Measurements from ENCODE around the gene LRRC15.

DNA sequence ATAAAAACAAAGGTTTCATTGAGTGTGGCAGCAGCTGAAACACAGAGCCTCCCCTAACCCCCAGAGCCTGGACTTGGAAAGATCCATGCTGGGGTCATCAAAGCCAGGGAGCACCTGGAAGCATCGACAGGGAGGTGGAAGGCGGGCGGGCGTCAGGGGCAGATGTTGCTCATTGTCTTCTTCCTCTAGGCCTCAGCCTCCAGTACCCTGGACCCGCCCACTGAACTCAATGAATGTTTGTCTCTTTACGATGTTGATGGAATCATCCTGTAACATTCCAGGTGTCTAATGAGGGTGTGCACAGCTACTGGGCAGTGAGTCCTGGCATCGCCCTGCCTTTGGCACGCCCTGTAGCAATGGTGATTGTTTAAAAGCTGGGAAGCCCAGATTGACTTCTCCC lies 19.7 kb upstream of the LRRC15 start:
- no peak for TF ChIP-seq POLR2A (IDR thresholded peaks at IDR 0.05)
- TF ChIP-seq, protein P1, sequence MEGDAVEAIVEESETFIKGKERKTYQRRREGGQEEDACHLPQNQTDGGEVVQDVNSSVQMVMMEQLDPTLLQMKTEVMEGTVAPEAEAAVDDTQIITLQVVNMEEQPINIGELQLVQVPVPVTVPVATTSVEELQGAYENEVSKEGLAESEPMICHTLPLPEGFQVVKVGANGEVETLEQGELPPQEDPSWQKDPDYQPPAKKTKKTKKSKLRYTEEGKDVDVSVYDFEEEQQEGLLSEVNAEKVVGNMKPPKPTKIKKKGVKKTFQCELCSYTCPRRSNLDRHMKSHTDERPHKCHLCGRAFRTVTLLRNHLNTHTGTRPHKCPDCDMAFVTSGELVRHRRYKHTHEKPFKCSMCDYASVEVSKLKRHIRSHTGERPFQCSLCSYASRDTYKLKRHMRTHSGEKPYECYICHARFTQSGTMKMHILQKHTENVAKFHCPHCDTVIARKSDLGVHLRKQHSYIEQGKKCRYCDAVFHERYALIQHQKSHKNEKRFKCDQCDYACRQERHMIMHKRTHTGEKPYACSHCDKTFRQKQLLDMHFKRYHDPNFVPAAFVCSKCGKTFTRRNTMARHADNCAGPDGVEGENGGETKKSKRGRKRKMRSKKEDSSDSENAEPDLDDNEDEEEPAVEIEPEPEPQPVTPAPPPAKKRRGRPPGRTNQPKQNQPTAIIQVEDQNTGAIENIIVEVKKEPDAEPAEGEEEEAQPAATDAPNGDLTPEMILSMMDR (IDR thresholded peaks at IDR 0.05), result no peak

Data from suprapubic skin (tissue), 3 donors.